Activated T-helper 2 cell treated with anti-CD3 and anti-CD28 coated beads, Interferon-gamma antibody, Interleukin-2, Interleukin-4, amounts not matched to agents 10 μg/mL and 5 μg/mL and 100 μg/mL, durations not matched to agents 14 hours and 24 hours and 36 hours (primary cell): Measurements from ENCODE around the gene BCAS3. TPM values are rescaled to one million over a fixed set of nuclear protein-coding genes. Genes with fewer than 3 reads are reported as not detected.
"Not testable (repeated sequence)": the region's sequence is repeated elsewhere in the genome, so short reads cannot be mapped to it uniquely, and the experiment has no call there.

ENCODE experiments used
- DNase-seq: peaks from one replicate; pipeline ENCODE4 v3.0.0; 2021; ENCODE audit warnings: low spot score
- H3K27ac Mint-ChIP-seq: one replicate; pipeline ENCODE4 v1.8.0; 2021; ENCODE audit warnings: mixed read lengths
- H3K27me3 Mint-ChIP-seq: one replicate; pipeline ENCODE4 v1.8.0; 2021; ENCODE audit warnings: low read depth, mixed read lengths
- H3K36me3 Mint-ChIP-seq: one replicate; pipeline ENCODE4 v1.8.0; 2021; ENCODE audit warnings: low read depth, mixed read lengths
- H3K4me1 Mint-ChIP-seq: one replicate; pipeline ENCODE4 v1.8.0; 2021; ENCODE audit warnings: low read depth, mixed read lengths
- H3K4me3 Mint-ChIP-seq: one replicate; pipeline ENCODE4 v1.8.0; 2021; ENCODE audit warnings: low read depth, mild to moderate bottlenecking, moderate library complexity, mixed read lengths
- H3K9me3 Mint-ChIP-seq: one replicate; pipeline ENCODE4 v1.8.0; 2021; ENCODE audit warnings: mixed read lengths
- intact Hi-C: fragments of 100-400 bp; cut with micrococcal nuclease; formaldehyde crosslinking; loops from one replicate; pipeline ENCODE4 v1.15.1; 2023
- total RNA-seq: library from RNA; stranded (reverse); gene quantifications from 2 replicates; pipeline ENCODE4 v1.2.3, GENCODE V29; 2022

BCAS3 gene
- total RNA-seq, 1 donor from 2014 or later, result 10.7 TPM

DNA sequence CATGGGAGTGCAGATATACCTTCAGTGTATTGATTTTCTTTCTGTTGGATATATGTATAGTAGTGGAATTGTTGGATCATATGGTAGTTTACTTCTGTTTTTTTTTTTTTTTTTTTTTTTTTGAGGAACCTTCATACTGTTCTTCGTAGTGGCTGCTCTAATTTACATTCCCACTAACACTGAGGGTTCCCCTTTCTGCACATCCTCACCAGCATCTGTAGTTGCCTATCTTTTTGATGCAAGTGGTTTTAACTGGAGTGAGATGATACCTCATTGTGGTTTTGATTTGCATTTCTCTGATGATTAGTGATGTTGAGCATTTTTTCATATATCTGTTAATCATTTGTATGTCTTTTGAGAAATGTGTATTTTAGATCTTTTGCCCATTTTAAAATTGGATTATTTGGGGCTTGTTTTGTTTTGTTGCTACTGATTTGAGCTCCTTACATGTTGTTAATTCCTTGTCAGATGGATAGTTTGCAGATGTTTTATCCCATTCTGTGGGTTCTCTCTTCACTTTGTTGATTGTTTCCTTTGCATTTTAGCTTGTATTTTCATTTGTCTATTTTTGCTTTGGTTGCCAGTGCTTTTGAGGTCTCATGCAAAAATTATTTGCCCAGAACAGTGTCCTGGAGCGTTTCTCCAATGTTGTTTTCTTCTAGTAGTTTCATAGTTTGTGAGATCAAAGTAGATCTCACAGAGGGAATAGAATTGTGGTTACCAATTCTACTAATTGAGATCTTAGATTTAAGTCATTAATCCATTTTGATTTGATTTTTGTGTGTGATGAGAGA lies 25.0 kb upstream of the BCAS3 start:
- intact Hi-C loops, result no loop called here
- H3K27me3 Mint-ChIP-seq, result no peaks in the 10 kb centered on the region

GRCh38 chr17:60653569-60653968 lies 24.1 kb upstream of the BCAS3 start:
- H3K9me3 Mint-ChIP-seq, result no peaks in the 10 kb centered on the region
- H3K36me3 Mint-ChIP-seq, result peaks cover 29% of the 10 kb centered on the region
- H3K27me3 Mint-ChIP-seq, result no peaks in the 10 kb centered on the region
- H3K4me3 Mint-ChIP-seq, result no peak overlapping the region
- H3K27ac Mint-ChIP-seq, result peak overlapping the region; percentile 42
- intact Hi-C loops, result no loop called here
- DNase-seq, result no peak
- peaks cover 23% of the 10 kb centered on the region for H3K4me1 Mint-ChIP-seq

More for the DNA sequence above, 25.0 kb upstream of the BCAS3 start:
- Mint-ChIP-seq H3K4me1 (peaks cover 23% of the 10 kb centered on the region), H3K4me3 (no peak overlapping the region), H3K9me3 (no peaks in the 10 kb centered on the region), H3K27ac (no peak overlapping the region), H3K36me3 (peaks cover 34% of the 10 kb centered on the region)
- no peak for DNase-seq

GRCh38 chr17:60656499-60656898 lies 21.2 kb upstream of the BCAS3 start:
- intact Hi-C loops, result no loop called here
- no peak for DNase-seq
- no peak overlapping the region for H3K27ac Mint-ChIP-seq
- no peak overlapping the region for H3K4me3 Mint-ChIP-seq
- H3K9me3 Mint-ChIP-seq, result no peaks in the 10 kb centered on the region
- peaks cover 22% of the 10 kb centered on the region for H3K4me1 Mint-ChIP-seq
- no peaks in the 10 kb centered on the region for H3K27me3 Mint-ChIP-seq
- H3K36me3 Mint-ChIP-seq, result peaks cover 14% of the 10 kb centered on the region

- Mint-ChIP-seq H3K9me3 (no peaks in the 10 kb centered on the region), H3K27me3 (no peaks in the 10 kb centered on the region), H3K27ac (peak overlapping the region; percentile 48), H3K36me3 (peaks cover 21% of the 10 kb centered on the region), H3K4me3 (no peak overlapping the region), H3K4me1 (peaks cover 2% of the 10 kb centered on the region)
- no peak for DNase-seq
- intact Hi-C loops, result no loop called here
Observed at GRCh38 chr17:60659156-60659555, 18.5 kb upstream of the BCAS3 start.

GRCh38 chr17:60661489-60661888 lies 16.2 kb upstream of the BCAS3 start:
- H3K4me1 Mint-ChIP-seq, result peaks cover 2% of the 10 kb centered on the region
- no peaks in the 10 kb centered on the region for H3K9me3 Mint-ChIP-seq
- no peaks in the 10 kb centered on the region for H3K27me3 Mint-ChIP-seq
- H3K27ac Mint-ChIP-seq, result no peak overlapping the region
- H3K36me3 Mint-ChIP-seq, result peaks cover 28% of the 10 kb centered on the region
- intact Hi-C loops, result no loop called here
- no peak overlapping the region for H3K4me3 Mint-ChIP-seq
- DNase-seq, result no peak

GRCh38 chr17:60664022-60664421 lies 13.6 kb upstream of the BCAS3 start:
- Mint-ChIP-seq H3K36me3 (peaks cover 22% of the 10 kb centered on the region), H3K9me3 (no peaks in the 10 kb centered on the region), H3K4me3 (no peak overlapping the region), H3K27me3 (no peaks in the 10 kb centered on the region), H3K27ac (no peak overlapping the region), H3K4me1 (peaks cover 2% of the 10 kb centered on the region)
- no peak for DNase-seq
- intact Hi-C loops, result no loop called here

GRCh38 chr17:60665602-60666001 lies 12.0 kb upstream of the BCAS3 start:
- no peak overlapping the region for H3K4me3 Mint-ChIP-seq
- H3K36me3 Mint-ChIP-seq, result peaks cover 18% of the 10 kb centered on the region
- intact Hi-C loops, result no loop called here
- no peak overlapping the region for H3K27ac Mint-ChIP-seq
- no peaks in the 10 kb centered on the region for H3K4me1 Mint-ChIP-seq
- no peaks in the 10 kb centered on the region for H3K9me3 Mint-ChIP-seq
- no peaks in the 10 kb centered on the region for H3K27me3 Mint-ChIP-seq
- no peak for DNase-seq

GRCh38 chr17:60668741-60669140 lies 8.9 kb upstream of the BCAS3 start:
- H3K9me3 Mint-ChIP-seq, H3K27ac Mint-ChIP-seq, H3K4me1 Mint-ChIP-seq, H3K36me3 Mint-ChIP-seq, intact Hi-C loops, DNase-seq, H3K4me3 Mint-ChIP-seq, H3K27me3 Mint-ChIP-seq: not testable (repeated sequence)

DNA sequence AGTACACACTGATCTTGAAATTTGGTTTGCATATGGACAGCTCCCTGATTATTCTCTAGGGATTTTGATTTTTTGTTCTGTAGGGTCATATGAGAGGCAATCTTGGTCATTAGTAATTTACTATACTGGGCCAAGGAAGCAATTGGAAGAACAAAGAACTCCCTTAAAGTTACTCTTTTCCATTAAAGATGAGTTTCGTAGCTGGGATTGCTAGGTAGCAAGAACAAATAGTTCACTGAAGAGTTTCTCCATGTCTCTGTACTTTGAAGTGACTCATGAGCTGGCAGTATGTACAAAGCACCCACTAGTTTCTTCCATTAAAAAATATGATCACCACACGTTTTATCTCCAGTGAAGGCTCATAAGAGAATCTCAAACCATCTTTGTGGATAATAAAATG lies 6.2 kb upstream of the BCAS3 start:
- Mint-ChIP-seq H3K9me3 (no peaks in the 10 kb centered on the region), H3K36me3 (no peaks in the 10 kb centered on the region), H3K27ac (no peak overlapping the region), H3K4me1 (no peaks in the 10 kb centered on the region), H3K4me3 (no peak overlapping the region), H3K27me3 (no peaks in the 10 kb centered on the region)
- DNase-seq, result no peak
- intact Hi-C loops, result no loop called here

DNA sequence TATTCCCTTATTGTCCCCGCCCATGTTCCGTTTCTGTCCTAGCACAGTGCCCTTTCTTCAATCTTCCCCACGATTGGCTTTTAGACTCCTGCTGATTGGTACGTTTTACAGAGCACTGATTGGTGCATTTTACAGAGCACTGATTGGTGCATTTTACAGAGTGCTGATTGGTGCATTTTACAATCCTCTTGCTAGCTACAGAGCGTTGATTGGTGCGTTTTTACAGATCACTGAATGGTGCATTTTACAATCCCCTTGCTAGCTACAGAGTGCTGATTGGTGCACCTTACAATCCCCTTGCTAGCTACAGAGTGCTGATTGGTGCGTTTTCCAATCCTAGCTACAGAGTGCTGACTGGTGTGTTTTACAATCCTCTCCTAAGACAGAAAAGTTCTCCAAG lies 3.0 kb upstream of the BCAS3 start:
- intact Hi-C loops, result loop anchor here (5.0 kb wide), 1 partner anchor 282 kb away; the partner anchor contains the start of gene USP32

DNA sequence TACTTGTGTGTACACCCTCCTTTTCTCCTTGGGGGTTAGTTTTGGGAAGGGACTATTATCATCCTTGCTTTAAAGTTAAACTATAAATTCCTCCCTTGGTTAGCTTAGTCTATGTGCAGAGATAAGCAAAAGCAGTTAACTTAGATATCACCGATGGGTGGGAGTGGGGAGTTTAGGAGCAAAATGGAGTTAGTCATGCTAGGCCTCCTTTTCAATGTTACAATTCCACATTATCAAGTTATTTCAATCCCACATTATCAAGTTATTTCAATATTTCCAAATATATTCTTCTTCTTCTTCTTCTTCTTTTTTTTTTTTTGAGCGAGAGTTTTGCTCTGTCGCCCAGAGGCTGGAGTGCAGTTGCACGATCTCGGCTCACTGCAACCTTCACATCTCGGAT lies 1.7 kb upstream of the BCAS3 start:
- Mint-ChIP-seq H3K4me3 (peak overlapping the region; percentile 15), H3K27me3 (no peaks in the 10 kb centered on the region), H3K27ac (no peak overlapping the region), H3K9me3 (no peaks in the 10 kb centered on the region), H3K4me1 (peaks cover 16% of the 10 kb centered on the region), H3K36me3 (no peaks in the 10 kb centered on the region)
- intact Hi-C loops, result loop anchor here (5.0 kb wide), 1 partner anchor 284 kb away; the partner anchor contains the start of gene USP32
- DNase-seq, result no peak

More for the DNA sequence above, 3.0 kb upstream of the BCAS3 start:
- H3K4me3 Mint-ChIP-seq, H3K27me3 Mint-ChIP-seq, DNase-seq, H3K9me3 Mint-ChIP-seq, H3K27ac Mint-ChIP-seq, H3K36me3 Mint-ChIP-seq: not testable (repeated sequence)
- peaks cover 16% of the 10 kb centered on the region for H3K4me1 Mint-ChIP-seq

GRCh38 chr17:60676758-60677307 lies 818 bp upstream of the BCAS3 start:
- Mint-ChIP-seq H3K36me3 (no peaks in the 10 kb centered on the region), H3K9me3 (no peaks in the 10 kb centered on the region), H3K27ac (peak overlapping the region; percentile 70), H3K4me3 (peak overlapping the region; percentile 91), H3K4me1 (peaks cover 16% of the 10 kb centered on the region), H3K27me3 (no peaks in the 10 kb centered on the region)
- intact Hi-C loops, result loop anchor here (1.0 to 5.0 kb wide), 2 partner anchors 77 to 285 kb away; partner anchors contain the start of genes PPM1D and USP32
- DNase-seq, result no peak

- Mint-ChIP-seq H3K9me3 (no peaks in the 10 kb centered on the region), H3K27ac (peak overlapping the region; percentile 70), H3K36me3 (no peaks in the 10 kb centered on the region), H3K4me3 (peak overlapping the region; percentile 91), H3K4me1 (peaks cover 16% of the 10 kb centered on the region), H3K27me3 (no peaks in the 10 kb centered on the region)
- intact Hi-C loops, result loop anchor here (5.0 kb wide), 1 partner anchor 286 kb away; the partner anchor contains the start of gene USP32
- no peak for DNase-seq
Observed at GRCh38 chr17:60678118-60678444, 430 bp downstream of the BCAS3 start.
